IPS DF 6.9 (cell line): ENCODE measurements around the gene MT2A.

Experiments used
- DNase-seq: peaks from one replicate; pipeline ENCODE4 v3.0.0-alpha.2; 2013; ENCODE audit warnings: low read depth, low spot score
- H3K27ac ChIP-seq: one replicate; pipeline ENCODE4 v1.5.1; 2013; ENCODE audit warnings: low read length, control low read depth
- H3K27me3 ChIP-seq: 2 replicates; pipeline ENCODE4 v1.6.1; 2013; ENCODE audit warnings: mild to moderate bottlenecking, low read length; ENCODE audit not compliant: control insufficient read depth, insufficient read depth
- H3K36me3 ChIP-seq: 2 replicates; pipeline ENCODE4 v1.6.1; 2013; ENCODE audit warnings: low read length; ENCODE audit not compliant: control insufficient read depth, insufficient read depth
- H3K4me1 ChIP-seq: 2 replicates; pipeline ENCODE4 v1.6.1; 2013; ENCODE audit warnings: low read length; ENCODE audit not compliant: control insufficient read depth, insufficient read depth
- H3K4me3 ChIP-seq: 2 replicates; pipeline ENCODE4 v1.5.1; 2013; ENCODE audit warnings: mild to moderate bottlenecking, low read length
- H3K9me3 ChIP-seq: 2 replicates; pipeline ENCODE4 v1.6.1; 2013; ENCODE audit warnings: low read length, inconsistent platforms; ENCODE audit not compliant: control insufficient read depth, insufficient read depth
- WGBS: extraction: QIAGEN DNeasy Blood & Tissue Kit; methylation state at CpG from one replicate; pipeline ENCODE4 v1.1.7; 2013; ENCODE audit warnings: mixed read lengths, missing lambda C conversion rate; ENCODE audit not compliant: insufficient read length, insufficient coverage; 5-methylcytosine and 5-hydroxymethylcytosine counted together

The MT2A gene

GRCh38 chr16:56637814-56638750 is 29.7 kb downstream of the MT2A start, which contains the start of gene MT1A:
Gene MT1A (plus strand): TSS chr16:56638666. CDS start chr16:56638739, 73 bp downstream.
- no peak for DNase-seq
- no CpG with 5 or more reads among the region's 68 CpGs for WGBS
- Histone ChIP-seq H3K4me3 (no peak within 1 kb of the TSS), H3K27me3 (peaks cover 97% of the 10 kb centered on the region), H3K4me1 (peaks cover 2% of the 10 kb centered on the region; the same call in 1 of the 2 replicates), H3K9me3 (no peaks in the 10 kb centered on the region), H3K27ac (no peak within 1 kb of the TSS), H3K36me3 (no peaks in the 10 kb centered on the region; the same call in 1 of the 2 replicates)

- H3K36me3 ChIP-seq, result no peaks in the 10 kb centered on the region; the same call in 1 of the 2 replicates
- DNase-seq, result no peak
- no peak overlapping the region for H3K4me3 ChIP-seq
- peaks cover 97% of the 10 kb centered on the region for H3K27me3 ChIP-seq
- no CpG with 5 or more reads among the region's 1 CpG for WGBS
- no peaks in the 10 kb centered on the region for H3K9me3 ChIP-seq
- H3K27ac ChIP-seq, result no peak overlapping the region
- H3K4me1 ChIP-seq, result peaks cover 2% of the 10 kb centered on the region; the same call in 1 of the 2 replicates
Observed at GRCh38 chr16:56639045-56639444, 30.7 kb downstream of the MT2A start.

GRCh38 chr16:56640076-56640475 is 31.7 kb downstream of the MT2A start:
- no CpG with 5 or more reads among the region's 1 CpG for WGBS

GRCh38 chr16:56641166-56641565 is 32.8 kb downstream of the MT2A start:
- WGBS, result no CpG with 5 or more reads among the region's 2 CpGs
- H3K27me3 ChIP-seq, result peaks cover 96% of the 10 kb centered on the region
- no peak overlapping the region for H3K4me3 ChIP-seq
- no peaks in the 10 kb centered on the region for H3K36me3 ChIP-seq
- no peak overlapping the region for H3K27ac ChIP-seq
- no peaks in the 10 kb centered on the region for H3K9me3 ChIP-seq
- DNase-seq, result no peak
- H3K4me1 ChIP-seq, result no peaks in the 10 kb centered on the region

More at GRCh38 chr16:56640076-56640475, 31.7 kb downstream of the MT2A start:
- no peaks in the 10 kb centered on the region; the same call in 1 of the 2 replicates for H3K36me3 ChIP-seq
- peaks cover 2% of the 10 kb centered on the region; the same call in 1 of the 2 replicates for H3K4me1 ChIP-seq
- H3K27ac ChIP-seq, result no peak overlapping the region
- H3K9me3 ChIP-seq, result no peaks in the 10 kb centered on the region
- no peak for DNase-seq
- peaks cover 96% of the 10 kb centered on the region for H3K27me3 ChIP-seq
- no peak overlapping the region for H3K4me3 ChIP-seq

GRCh38 chr16:56643080-56643778 is 34.8 kb downstream of the MT2A start:
- no CpG with 5 or more reads among the region's 42 CpGs for WGBS

GRCh38 chr16:56643833-56644232 is 35.4 kb downstream of the MT2A start:
- Histone ChIP-seq H3K27me3 (peaks cover 96% of the 10 kb centered on the region), H3K36me3 (no peaks in the 10 kb centered on the region), H3K4me3 (no peak overlapping the region), H3K27ac (no peak overlapping the region), H3K4me1 (no peaks in the 10 kb centered on the region), H3K9me3 (no peaks in the 10 kb centered on the region)
- no peak for DNase-seq
- WGBS, result no CpG with 5 or more reads among the region's 5 CpGs

More at GRCh38 chr16:56643080-56643778, 34.8 kb downstream of the MT2A start:
- Histone ChIP-seq H3K27ac (no peak overlapping the region), H3K4me1 (no peaks in the 10 kb centered on the region), H3K36me3 (no peaks in the 10 kb centered on the region), H3K27me3 (peaks cover 95% of the 10 kb centered on the region), H3K4me3 (peak overlapping the region; percentile 4; the same call in 1 of the 2 replicates), H3K9me3 (no peaks in the 10 kb centered on the region)
- DNase-seq, result no peak

- Histone ChIP-seq H3K27me3 (peaks cover 88% of the 10 kb centered on the region), H3K4me3 (no peak overlapping the region), H3K27ac (no peak overlapping the region), H3K4me1 (no peaks in the 10 kb centered on the region), H3K9me3 (no peaks in the 10 kb centered on the region), H3K36me3 (no peaks in the 10 kb centered on the region)
- WGBS, result no CpG with 5 or more reads among the region's 1 CpG
- no peak for DNase-seq
Observed at GRCh38 chr16:56645311-56645710, 36.9 kb downstream of the MT2A start.

- Histone ChIP-seq H3K27me3 (peaks cover 83% of the 10 kb centered on the region), H3K27ac (no peak overlapping the region), H3K4me3 (no peak overlapping the region), H3K9me3 (no peaks in the 10 kb centered on the region), H3K4me1 (no peaks in the 10 kb centered on the region), H3K36me3 (no peaks in the 10 kb centered on the region)
- no CpG with 5 or more reads among the region's 1 CpG for WGBS
- DNase-seq, result no peak
Observed at GRCh38 chr16:56645838-56646237, 37.5 kb downstream of the MT2A start.

GRCh38 chr16:56647641-56648431 is 39.5 kb downstream of the MT2A start:
- Histone ChIP-seq H3K4me3 (no peak overlapping the region), H3K4me1 (no peaks in the 10 kb centered on the region), H3K9me3 (no peaks in the 10 kb centered on the region), H3K36me3 (no peaks in the 10 kb centered on the region), H3K27me3 (peaks cover 63% of the 10 kb centered on the region), H3K27ac (no peak overlapping the region)
- no peak for DNase-seq
- no CpG with 5 or more reads among the region's 33 CpGs for WGBS

- no peak for DNase-seq
- H3K4me1 ChIP-seq, result no peaks in the 10 kb centered on the region
- H3K36me3 ChIP-seq, result no peaks in the 10 kb centered on the region
- H3K27ac ChIP-seq, result no peak overlapping the region
- no peaks in the 10 kb centered on the region for H3K9me3 ChIP-seq
- H3K4me3 ChIP-seq, result no peak overlapping the region
- H3K27me3 ChIP-seq, result peaks cover 49% of the 10 kb centered on the region
- no CpG with 5 or more reads among the region's 2 CpGs for WGBS
Observed at GRCh38 chr16:56649271-56649670, 40.9 kb downstream of the MT2A start.
